ENCODE results near the gene SDS.

Gene SDS

GRCh38 chr12:113369391-113369985 is 34.2 kb downstream of the SDS start:
- CTCF ChIA-PET: interaction anchor here (1.1 to 1.4 kb wide), 2 partner anchors 11 to 56 kb away, joined by 3 read pairs; no protein-coding TSS in a partner anchor
- no peak for DNase-seq
- Histone ChIP-seq H3K36me3 (ENCODE audit: control insufficient read depth in 4 of 4, insufficient read depth in 4 of 4, low read length in 3 of 4) (peaks cover 0 to 5% (median 2%) of the 10 kb centered on the region in 4 experiments), H3K4me3 (ENCODE audit: control insufficient read depth in 1 of 7, extremely low read depth in 1 of 7, insufficient read depth in 4 of 7, low read depth in 2 of 7, low read length in 6 of 7) (no peak overlapping the region), H3K27me3 (replicated peaks in 2 of 5; ENCODE audit: control insufficient read depth in 4 of 5, insufficient read depth in 5 of 5, low read length in 4 of 5) (no peaks in the 10 kb centered on the region), H3K9me3 (ENCODE audit: control extremely low read depth in 1 of 5, control insufficient read depth in 4 of 5, insufficient read depth in 2 of 5, low read depth in 1 of 5, low read length in 4 of 5) (no peaks in the 10 kb centered on the region), H3K27ac (ENCODE audit: insufficient read depth in 1 of 2, low read depth in 1 of 2, low read length in 2 of 2, poor library complexity in 1 of 2, severe bottlenecking in 2 of 2) (no peak overlapping the region), H3K4me1 (ENCODE audit: control extremely low read depth in 1 of 4, control insufficient read depth in 4 of 4, insufficient read depth in 4 of 4, low read length in 3 of 4) (no peaks in the 10 kb centered on the region)
- 100% methylated on average over 2 of the region's 6 CpGs for WGBS (ENCODE audit: insufficient coverage)
- POLR2A ChIA-PET: no interaction called here

- H3K36me3 ChIP-seq (ENCODE audit: control insufficient read depth in 4 of 4, insufficient read depth in 4 of 4, low read length in 3 of 4): peaks cover 0 to 3% (median 1%) of the 10 kb centered on the region in 4 experiments
- ChIA-PET CTCF (interaction anchor here (1.5 kb wide), 1 partner anchor 9 kb away, joined by 3 read pairs; no protein-coding TSS in a partner anchor), POLR2A (no interaction called here)
- H3K4me3 ChIP-seq (ENCODE audit: control insufficient read depth in 1 of 7, extremely low read depth in 1 of 7, insufficient read depth in 4 of 7, low read depth in 2 of 7, low read length in 6 of 7): no peak overlapping the region
- no peak for DNase-seq
- 100% methylated on average over 1 of the region's 4 CpGs for WGBS (ENCODE audit: insufficient coverage)
- no peak overlapping the region for H3K27ac ChIP-seq (ENCODE audit: insufficient read depth in 1 of 2, low read depth in 1 of 2, low read length in 2 of 2, poor library complexity in 1 of 2, severe bottlenecking in 2 of 2)
- H3K9me3 ChIP-seq (ENCODE audit: control extremely low read depth in 1 of 5, control insufficient read depth in 4 of 5, insufficient read depth in 2 of 5, low read depth in 1 of 5, low read length in 4 of 5): no peaks in the 10 kb centered on the region
- H3K4me1 ChIP-seq (ENCODE audit: control extremely low read depth in 1 of 4, control insufficient read depth in 4 of 4, insufficient read depth in 4 of 4, low read length in 3 of 4): no peaks in the 10 kb centered on the region
- no peaks in the 10 kb centered on the region for H3K27me3 ChIP-seq (replicated peaks in 2 of 5; ENCODE audit: control insufficient read depth in 4 of 5, insufficient read depth in 5 of 5, low read length in 4 of 5)
Observed at GRCh38 chr12:113368331-113368730, 35.4 kb downstream of the SDS start.

- WGBS (ENCODE audit: insufficient coverage): 100% methylated on average over 3 of the region's 4 CpGs
- CTCF ChIA-PET: no interaction called here
- no peak overlapping the region for H3K4me3 ChIP-seq (ENCODE audit: control insufficient read depth in 1 of 7, extremely low read depth in 1 of 7, insufficient read depth in 4 of 7, low read depth in 2 of 7, low read length in 6 of 7)
- no peaks in the 10 kb centered on the region for H3K4me1 ChIP-seq (ENCODE audit: control extremely low read depth in 1 of 4, control insufficient read depth in 4 of 4, insufficient read depth in 4 of 4, low read length in 3 of 4)
- no peak overlapping the region for H3K27ac ChIP-seq (ENCODE audit: insufficient read depth in 1 of 2, low read depth in 1 of 2, low read length in 2 of 2, poor library complexity in 1 of 2, severe bottlenecking in 2 of 2)
- no peaks in the 10 kb centered on the region for H3K36me3 ChIP-seq (ENCODE audit: control insufficient read depth in 4 of 4, insufficient read depth in 4 of 4, low read length in 3 of 4)
- POLR2A ChIA-PET: no interaction called here
- H3K27me3 ChIP-seq (replicated peaks in 2 of 5; ENCODE audit: control insufficient read depth in 4 of 5, insufficient read depth in 5 of 5, low read length in 4 of 5): no peaks in the 10 kb centered on the region
- H3K9me3 ChIP-seq (ENCODE audit: control extremely low read depth in 1 of 5, control insufficient read depth in 4 of 5, insufficient read depth in 2 of 5, low read depth in 1 of 5, low read length in 4 of 5): no peaks in the 10 kb centered on the region
- no peak for DNase-seq
Observed at GRCh38 chr12:113366827-113367226, 36.9 kb downstream of the SDS start.

GRCh38 chr12:113365639-113366395 is 37.9 kb downstream of the SDS start:
- H3K4me1 ChIP-seq (ENCODE audit: control extremely low read depth in 1 of 4, control insufficient read depth in 4 of 4, insufficient read depth in 4 of 4, low read length in 3 of 4): no peaks in the 10 kb centered on the region
- WGBS (ENCODE audit: insufficient coverage): 93% methylated on average over 4 of the region's 7 CpGs
- H3K4me3 ChIP-seq (ENCODE audit: control insufficient read depth in 1 of 7, extremely low read depth in 1 of 7, insufficient read depth in 4 of 7, low read depth in 2 of 7, low read length in 6 of 7): no peak overlapping the region
- H3K27me3 ChIP-seq (replicated peaks in 2 of 5; ENCODE audit: control insufficient read depth in 4 of 5, insufficient read depth in 5 of 5, low read length in 4 of 5): no peaks in the 10 kb centered on the region
- no peak for DNase-seq
- H3K9me3 ChIP-seq (ENCODE audit: control extremely low read depth in 1 of 5, control insufficient read depth in 4 of 5, insufficient read depth in 2 of 5, low read depth in 1 of 5, low read length in 4 of 5): no peaks in the 10 kb centered on the region
- ChIA-PET CTCF (interaction anchor here (0.6 kb wide), 1 partner anchor 296 kb away, joined by 3 read pairs; no protein-coding TSS in a partner anchor), POLR2A (no interaction called here)
- no peak overlapping the region for H3K27ac ChIP-seq (ENCODE audit: insufficient read depth in 1 of 2, low read depth in 1 of 2, low read length in 2 of 2, poor library complexity in 1 of 2, severe bottlenecking in 2 of 2)
- H3K36me3 ChIP-seq (ENCODE audit: control insufficient read depth in 4 of 4, insufficient read depth in 4 of 4, low read length in 3 of 4): no peaks in the 10 kb centered on the region

DNA sequence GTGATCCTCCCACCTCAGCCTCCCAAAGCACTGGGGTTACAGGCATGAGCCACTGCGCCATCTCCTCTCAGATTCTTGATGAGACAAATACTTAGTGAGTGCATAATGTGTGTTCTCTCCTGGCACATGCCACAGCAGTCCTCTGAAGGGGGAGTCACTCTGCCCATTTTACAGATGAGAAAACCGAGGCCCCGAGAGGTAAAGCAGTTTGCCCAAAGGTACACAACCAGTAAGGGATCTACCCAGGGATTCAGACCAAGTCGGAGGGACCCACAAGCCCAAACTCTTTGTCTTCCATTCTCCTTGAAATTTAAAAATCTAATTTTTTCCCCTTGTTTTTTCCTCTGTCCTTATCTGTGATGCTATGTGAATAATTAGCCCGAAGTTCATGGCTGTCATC is 39.0 kb downstream of the SDS start:
- ChIA-PET POLR2A (no interaction called here), CTCF (no interaction called here)
- 100% methylated on average over 4 of the region's 5 CpGs for WGBS (ENCODE audit: insufficient coverage)
- Histone ChIP-seq H3K4me1 (ENCODE audit: control extremely low read depth in 1 of 4, control insufficient read depth in 4 of 4, insufficient read depth in 4 of 4, low read length in 3 of 4) (peaks cover 0 to 2% (median under 1%) of the 10 kb centered on the region in 4 experiments), H3K9me3 (ENCODE audit: control extremely low read depth in 1 of 5, control insufficient read depth in 4 of 5, insufficient read depth in 2 of 5, low read depth in 1 of 5, low read length in 4 of 5) (no peaks in the 10 kb centered on the region), H3K27me3 (replicated peaks in 2 of 5; ENCODE audit: control insufficient read depth in 4 of 5, insufficient read depth in 5 of 5, low read length in 4 of 5) (no peaks in the 10 kb centered on the region), H3K4me3 (ENCODE audit: control insufficient read depth in 1 of 7, extremely low read depth in 1 of 7, insufficient read depth in 4 of 7, low read depth in 2 of 7, low read length in 6 of 7) (no peak overlapping the region), H3K27ac (ENCODE audit: insufficient read depth in 1 of 2, low read depth in 1 of 2, low read length in 2 of 2, poor library complexity in 1 of 2, severe bottlenecking in 2 of 2) (no peak overlapping the region), H3K36me3 (ENCODE audit: control insufficient read depth in 4 of 4, insufficient read depth in 4 of 4, low read length in 3 of 4) (no peaks in the 10 kb centered on the region)
- DNase-seq: no peak

DNA sequence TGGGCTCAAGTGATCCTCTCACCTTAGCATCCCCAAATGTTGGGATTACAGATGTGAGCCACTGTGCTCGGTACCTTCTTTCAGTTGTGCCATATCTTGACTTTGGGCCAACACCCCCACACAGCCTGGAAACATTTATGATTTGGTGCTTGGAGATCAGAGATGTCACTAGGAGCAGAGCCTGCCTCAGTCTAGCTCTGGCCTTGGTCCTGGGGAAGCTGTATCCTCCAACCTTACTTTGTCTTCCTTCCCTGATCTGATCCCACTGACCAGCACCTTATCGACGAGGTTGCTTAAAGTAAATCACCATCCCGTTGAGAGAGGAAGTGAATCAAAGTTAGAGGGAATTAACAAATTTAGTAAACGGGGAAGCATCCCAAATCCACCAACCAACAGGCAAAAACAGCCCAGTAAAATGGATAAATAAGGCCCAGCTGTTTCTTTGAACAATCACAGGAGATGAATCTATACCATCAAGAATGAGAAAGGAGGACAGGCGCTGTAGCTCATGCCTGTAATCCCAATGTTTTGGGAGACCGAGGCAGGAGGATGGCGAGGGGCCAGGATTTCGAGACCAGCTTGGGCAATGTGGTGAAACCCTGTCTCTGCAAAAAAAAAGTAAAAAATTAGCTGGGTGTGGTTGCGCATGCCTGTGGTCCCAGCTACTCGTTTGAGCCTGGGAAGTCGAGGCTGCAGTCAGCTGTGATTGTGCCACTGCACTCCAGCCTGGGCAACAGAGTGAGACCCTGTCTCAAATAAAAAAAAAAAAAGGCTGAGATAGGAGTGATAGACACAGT is 41.9 kb downstream of the SDS start:
- Histone ChIP-seq H3K36me3 (ENCODE audit: control insufficient read depth in 4 of 4, insufficient read depth in 4 of 4, low read length in 3 of 4) (no peaks in the 10 kb centered on the region), H3K4me1 (ENCODE audit: control extremely low read depth in 1 of 4, control insufficient read depth in 4 of 4, insufficient read depth in 4 of 4, low read length in 3 of 4) (peaks cover 0 to 16% (median 12%) of the 10 kb centered on the region in 4 experiments), H3K9me3 (ENCODE audit: control extremely low read depth in 1 of 5, control insufficient read depth in 4 of 5, insufficient read depth in 2 of 5, low read depth in 1 of 5, low read length in 4 of 5) (no peaks in the 10 kb centered on the region), H3K27ac (ENCODE audit: insufficient read depth in 1 of 2, low read depth in 1 of 2, low read length in 2 of 2, poor library complexity in 1 of 2, severe bottlenecking in 2 of 2) (no peak overlapping the region), H3K27me3 (replicated peaks in 2 of 5; ENCODE audit: control insufficient read depth in 4 of 5, insufficient read depth in 5 of 5, low read length in 4 of 5) (no peaks in the 10 kb centered on the region), H3K4me3 (ENCODE audit: control insufficient read depth in 1 of 7, extremely low read depth in 1 of 7, insufficient read depth in 4 of 7, low read depth in 2 of 7, low read length in 6 of 7) (no peak overlapping the region)
- WGBS (ENCODE audit: insufficient coverage): 92% methylated on average over 7 of the region's 12 CpGs
- no peak for DNase-seq
- ChIA-PET POLR2A (no interaction called here), CTCF (no interaction called here)
